Measurements from ENCODE around the gene TMEM88.

DNA sequence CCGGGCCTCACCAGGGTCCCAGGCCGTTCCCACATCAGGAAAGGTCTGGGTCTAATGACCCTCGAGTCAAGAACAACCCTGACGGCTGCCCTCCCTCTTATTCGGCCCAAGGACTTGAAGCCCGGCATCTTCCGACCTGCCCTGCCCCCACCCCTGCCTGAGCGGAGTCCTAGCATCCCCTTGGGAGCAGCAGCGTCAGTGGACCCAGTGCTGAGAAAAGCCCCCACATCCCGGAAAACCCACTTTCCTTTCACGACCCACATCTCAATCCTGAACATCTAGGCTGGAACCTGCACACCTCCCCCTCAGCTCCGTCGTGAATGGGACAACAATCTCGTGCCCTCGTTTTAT lies 769 bp downstream of the TMEM88 start:
- TF ChIP-seq, protein P1, sequence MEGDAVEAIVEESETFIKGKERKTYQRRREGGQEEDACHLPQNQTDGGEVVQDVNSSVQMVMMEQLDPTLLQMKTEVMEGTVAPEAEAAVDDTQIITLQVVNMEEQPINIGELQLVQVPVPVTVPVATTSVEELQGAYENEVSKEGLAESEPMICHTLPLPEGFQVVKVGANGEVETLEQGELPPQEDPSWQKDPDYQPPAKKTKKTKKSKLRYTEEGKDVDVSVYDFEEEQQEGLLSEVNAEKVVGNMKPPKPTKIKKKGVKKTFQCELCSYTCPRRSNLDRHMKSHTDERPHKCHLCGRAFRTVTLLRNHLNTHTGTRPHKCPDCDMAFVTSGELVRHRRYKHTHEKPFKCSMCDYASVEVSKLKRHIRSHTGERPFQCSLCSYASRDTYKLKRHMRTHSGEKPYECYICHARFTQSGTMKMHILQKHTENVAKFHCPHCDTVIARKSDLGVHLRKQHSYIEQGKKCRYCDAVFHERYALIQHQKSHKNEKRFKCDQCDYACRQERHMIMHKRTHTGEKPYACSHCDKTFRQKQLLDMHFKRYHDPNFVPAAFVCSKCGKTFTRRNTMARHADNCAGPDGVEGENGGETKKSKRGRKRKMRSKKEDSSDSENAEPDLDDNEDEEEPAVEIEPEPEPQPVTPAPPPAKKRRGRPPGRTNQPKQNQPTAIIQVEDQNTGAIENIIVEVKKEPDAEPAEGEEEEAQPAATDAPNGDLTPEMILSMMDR (conservative IDR thresholded peaks at IDR 0.05; ENCODE audit: low read depth, low read length) = no peak
- TF ChIP-seq EZH2 (IDR thresholded peaks at IDR 0.05; ENCODE audit: low read length, unreplicated experiment) (no peak), EZH2phosphoT487 (IDR thresholded peaks at IDR 0.05; ENCODE audit: borderline replicate concordance, low read length) (no peak)

Measured in PC-3 (cell line).